WI38 (cell line): ENCODE data around the gene HOXA10.

Experiments used
- H3K4me3 ChIP-seq: 2 replicates; pipeline ENCODE4 v1.5.1; 2011; ENCODE audit warnings: low read depth, mild to moderate bottlenecking, control low read depth, low read length
- CTCF ChIP-seq: IDR thresholded peaks from 2 replicates; pipeline ENCODE4 v1.5.1; 2012; ENCODE audit warnings: low read depth, mild to moderate bottlenecking, control low read depth, low read length

Gene HOXA10

GRCh38 chr7:27173956-27174873 lies at the start of gene HOXA10:
Gene HOXA10 (minus strand): TSS chr7:27174320. CDS start chr7:27174306, 14 bp downstream.
- TF ChIP-seq CTCF = no peak
- peak within 1 kb of the TSS; percentile 42 for H3K4me3 ChIP-seq

GRCh38 chr7:27221201-27221797 lies 47.2 kb upstream of the HOXA10 start:
- no peak overlapping the region for H3K4me3 ChIP-seq
- no peak for TF ChIP-seq CTCF

GRCh38 chr7:27220440-27220955 lies 46.4 kb upstream of the HOXA10 start:
- no peak for TF ChIP-seq CTCF
- no peak overlapping the region for H3K4me3 ChIP-seq

GRCh38 chr7:27219821-27220220 lies 45.7 kb upstream of the HOXA10 start:
- no peak overlapping the region for H3K4me3 ChIP-seq
- no peak for TF ChIP-seq CTCF

GRCh38 chr7:27217951-27218350 lies 43.8 kb upstream of the HOXA10 start:
- no peak for TF ChIP-seq CTCF
- H3K4me3 ChIP-seq = no peak overlapping the region

- H3K4me3 ChIP-seq = no peak overlapping the region
- TF ChIP-seq CTCF = no peak
These were observed 41.2 kb upstream of the HOXA10 start for GRCh38 chr7:27215356-27215755.
